GM18909 (cell line): ENCODE measurements around the gene POLL.

Experiments
- ATAC-seq: cut with Tn5 transposase; IDR thresholded peaks from one replicate; pipeline ENCODE4 v1.9.1; 2021; ENCODE audit warnings: mild to moderate bottlenecking; ENCODE audit not compliant: unreplicated experiment, poor library complexity

Gene POLL

DNA sequence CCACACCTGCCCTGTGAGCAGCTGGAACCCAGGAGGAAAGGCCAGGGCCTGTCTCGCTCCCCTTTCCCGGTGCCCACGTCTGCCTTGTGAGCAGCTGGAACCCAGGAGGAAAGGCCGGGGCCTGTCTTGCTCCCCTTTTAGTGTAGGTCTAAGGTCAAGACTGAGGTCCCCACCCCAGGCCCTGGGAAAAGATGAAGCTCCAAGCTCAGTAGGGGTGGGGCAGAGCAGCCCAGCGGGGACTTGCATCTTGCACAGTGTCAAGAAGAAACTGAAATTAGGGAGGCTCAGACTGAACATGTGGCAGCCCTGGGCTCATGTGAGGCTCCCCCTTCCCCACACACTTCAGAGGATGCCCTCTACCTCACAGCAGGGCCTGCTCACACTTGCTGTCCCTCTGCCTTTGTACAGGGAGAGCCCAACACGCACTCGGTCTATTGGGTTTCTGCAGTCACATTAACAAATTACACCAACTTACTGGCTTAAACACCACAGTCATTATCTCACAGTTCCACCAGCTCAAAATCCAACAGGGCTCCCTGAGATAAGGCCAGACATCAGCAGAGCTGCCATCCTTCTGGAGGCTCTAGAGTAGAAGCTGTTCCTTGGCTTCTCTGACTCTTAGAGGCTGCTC is 12.4 kb downstream of the POLL start:
- ATAC-seq, result no peak

DNA sequence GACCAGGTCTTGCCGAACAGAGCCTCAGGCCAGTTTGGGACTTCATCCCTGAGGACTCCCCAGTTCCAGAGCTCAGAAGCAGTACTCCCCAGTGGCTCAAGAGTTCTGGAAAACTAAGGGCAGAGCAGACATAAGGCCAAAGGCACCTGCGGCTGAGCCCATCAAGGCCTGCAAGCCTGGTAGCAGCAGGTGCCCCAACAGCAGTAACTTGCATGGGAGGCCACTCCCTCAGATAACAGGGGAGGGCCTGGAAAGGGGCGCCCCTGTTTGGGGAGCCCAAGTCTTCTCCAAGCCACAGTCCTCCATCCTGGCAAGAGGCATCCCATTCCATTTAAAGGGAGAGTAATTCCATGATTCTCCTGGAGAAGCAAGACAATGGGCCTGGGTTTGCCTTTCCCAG is 13.0 kb downstream of the POLL start:
- ATAC-seq, result no peak

DNA sequence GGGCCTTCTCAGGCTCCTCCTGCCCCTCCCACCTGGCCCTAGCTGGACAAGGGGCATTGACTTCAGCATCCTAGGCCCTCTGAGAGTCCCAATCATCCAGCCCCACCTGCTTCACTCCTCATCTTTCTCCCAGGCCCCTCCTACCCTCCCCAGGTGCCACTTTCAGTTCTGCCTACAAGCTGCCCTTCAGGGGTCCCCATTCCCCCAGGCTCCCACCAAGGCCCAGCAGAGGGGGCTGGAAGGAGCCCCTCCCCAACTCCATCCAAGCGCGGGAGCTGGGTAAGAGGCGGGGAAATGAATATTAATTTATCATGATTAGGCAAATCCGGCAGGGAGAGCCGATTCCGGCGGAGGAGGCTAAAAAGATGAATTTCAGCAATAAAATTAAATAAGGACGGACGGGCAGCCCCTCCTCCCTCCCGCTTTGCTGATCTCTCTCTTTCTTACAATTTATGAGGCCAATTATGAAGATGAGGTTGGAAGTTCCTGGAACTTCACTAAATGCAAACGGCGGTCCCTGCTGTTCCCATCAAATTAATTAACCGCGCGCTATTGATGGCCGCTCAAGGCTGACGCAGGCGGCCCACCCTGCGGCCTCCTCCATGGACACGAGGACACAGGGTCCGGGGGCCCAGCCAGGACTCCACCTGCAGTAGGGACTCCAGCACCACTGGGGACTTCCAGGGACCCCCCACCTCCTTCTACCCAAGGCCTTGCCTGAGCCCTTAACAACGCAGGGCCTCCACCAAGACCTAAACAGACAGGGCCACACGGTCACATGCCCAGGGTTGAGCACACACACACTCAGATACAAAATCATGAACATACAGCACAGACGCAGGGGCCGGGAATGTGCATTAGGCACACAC is 13.9 kb downstream of the POLL start:
- ATAC-seq, result no peak

DNA sequence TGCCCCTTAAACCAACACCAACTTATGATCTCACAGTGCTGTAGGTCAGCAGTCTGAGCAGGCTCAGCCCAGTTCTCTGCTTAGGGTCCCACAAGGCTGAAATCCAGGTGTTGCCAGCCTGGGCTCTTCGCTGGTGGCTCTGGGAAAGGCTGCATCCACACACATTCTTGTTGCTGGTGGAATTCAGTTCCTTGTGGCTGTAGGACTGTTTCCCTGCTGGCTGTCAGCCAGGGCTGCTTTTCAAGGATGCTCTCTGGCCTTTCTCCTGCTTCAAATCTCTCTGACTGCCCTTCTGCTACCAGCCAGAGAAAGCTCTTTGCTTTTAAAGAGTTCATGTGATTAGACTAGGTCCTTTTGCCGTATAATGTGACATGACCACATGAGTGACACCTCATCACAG is 15.3 kb downstream of the POLL start:
- ATAC-seq, result no peak

DNA sequence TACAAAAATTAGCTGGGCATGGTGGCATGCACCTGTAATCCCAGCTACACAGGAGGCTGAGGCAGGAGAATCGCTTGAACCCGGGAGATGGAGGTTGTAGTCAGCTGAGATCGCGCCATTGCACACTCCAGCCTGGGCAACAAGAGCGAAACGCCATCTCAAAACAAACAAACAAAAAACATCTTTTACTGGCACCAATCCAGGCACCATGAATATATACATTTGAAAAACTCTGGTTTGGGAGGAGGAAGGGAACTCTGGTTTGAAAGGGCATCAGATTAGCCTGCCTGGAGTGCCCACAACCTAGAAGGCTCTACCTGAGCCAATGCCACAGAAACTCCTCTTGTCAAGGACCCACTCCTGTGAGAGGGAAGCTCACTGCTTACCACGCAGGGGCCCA is 15.9 kb downstream of the POLL start:
- ATAC-seq, result no peak

DNA sequence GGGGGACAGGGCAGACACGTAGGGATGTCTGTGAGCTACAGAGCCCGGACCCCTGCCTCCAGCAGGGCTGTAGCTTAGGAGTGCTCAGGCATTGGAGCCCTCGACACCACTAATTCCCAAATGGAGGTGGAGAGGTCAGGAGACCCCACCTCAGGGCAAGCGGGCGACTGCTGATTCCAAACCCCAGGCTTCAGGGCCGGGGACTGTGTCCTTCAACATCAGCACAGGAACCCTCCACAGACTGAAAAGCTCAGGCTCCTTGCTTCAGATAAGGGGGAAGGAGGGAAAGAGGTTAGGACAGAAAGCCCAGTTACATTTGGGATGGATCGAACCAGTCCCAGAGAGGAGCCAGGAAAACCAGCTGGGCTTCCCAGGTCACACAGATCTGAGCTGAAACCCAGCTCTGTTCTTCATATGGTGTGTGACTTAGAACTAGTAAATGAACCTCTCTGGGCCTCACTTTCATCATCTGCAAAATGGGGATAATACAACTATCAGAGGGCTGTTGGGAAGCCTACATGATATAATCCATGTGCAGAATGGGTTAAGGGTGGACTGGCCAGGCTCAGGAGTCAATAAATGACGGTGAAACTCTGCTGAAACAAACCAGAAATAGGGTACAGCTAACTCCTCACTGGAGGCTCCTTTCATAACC is 16.7 kb downstream of the POLL start:
- ATAC-seq, result no peak

DNA sequence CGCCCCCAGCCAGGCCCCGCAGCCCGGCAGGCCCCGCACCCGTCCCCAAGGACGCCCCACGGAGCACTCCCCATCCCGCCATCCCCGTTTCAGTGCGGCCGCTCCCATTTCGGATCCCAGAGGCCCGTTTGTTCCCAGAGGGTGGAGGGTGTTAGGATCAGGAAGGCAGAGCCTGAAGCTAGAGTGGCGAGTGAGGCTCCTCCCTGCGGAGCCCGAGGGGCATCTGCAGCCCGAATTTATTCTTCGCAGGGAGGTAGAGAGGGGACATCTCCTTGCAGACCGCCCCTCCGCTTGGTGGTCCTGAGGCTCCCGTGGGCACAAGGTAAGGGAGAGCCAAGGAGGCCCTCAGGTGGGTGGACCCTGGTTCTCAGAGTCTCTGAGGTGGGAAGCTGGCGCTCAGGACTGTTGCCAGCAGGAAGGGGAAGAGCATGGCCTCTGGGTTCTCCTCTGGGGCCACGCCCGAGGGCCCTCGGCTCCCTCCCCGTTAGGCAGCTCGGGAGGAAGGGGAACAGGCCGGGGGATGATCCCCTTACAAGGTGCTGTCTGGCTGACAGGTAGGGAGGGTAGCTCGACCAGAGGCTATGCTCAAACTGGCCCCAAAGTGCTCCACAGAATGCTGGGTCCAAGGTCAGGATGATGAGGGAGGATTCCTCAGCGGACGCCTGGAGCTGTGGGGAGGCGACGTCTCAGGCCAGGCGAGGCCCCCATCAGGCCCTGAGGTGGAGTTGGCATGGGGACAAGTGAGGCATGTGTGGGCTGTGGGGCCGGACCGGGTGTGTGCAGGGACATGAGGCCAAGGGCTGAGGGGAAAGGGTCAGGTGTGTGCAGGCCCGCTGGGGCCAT is 17.4 kb downstream of the POLL start:
- ATAC-seq, result no peak

DNA sequence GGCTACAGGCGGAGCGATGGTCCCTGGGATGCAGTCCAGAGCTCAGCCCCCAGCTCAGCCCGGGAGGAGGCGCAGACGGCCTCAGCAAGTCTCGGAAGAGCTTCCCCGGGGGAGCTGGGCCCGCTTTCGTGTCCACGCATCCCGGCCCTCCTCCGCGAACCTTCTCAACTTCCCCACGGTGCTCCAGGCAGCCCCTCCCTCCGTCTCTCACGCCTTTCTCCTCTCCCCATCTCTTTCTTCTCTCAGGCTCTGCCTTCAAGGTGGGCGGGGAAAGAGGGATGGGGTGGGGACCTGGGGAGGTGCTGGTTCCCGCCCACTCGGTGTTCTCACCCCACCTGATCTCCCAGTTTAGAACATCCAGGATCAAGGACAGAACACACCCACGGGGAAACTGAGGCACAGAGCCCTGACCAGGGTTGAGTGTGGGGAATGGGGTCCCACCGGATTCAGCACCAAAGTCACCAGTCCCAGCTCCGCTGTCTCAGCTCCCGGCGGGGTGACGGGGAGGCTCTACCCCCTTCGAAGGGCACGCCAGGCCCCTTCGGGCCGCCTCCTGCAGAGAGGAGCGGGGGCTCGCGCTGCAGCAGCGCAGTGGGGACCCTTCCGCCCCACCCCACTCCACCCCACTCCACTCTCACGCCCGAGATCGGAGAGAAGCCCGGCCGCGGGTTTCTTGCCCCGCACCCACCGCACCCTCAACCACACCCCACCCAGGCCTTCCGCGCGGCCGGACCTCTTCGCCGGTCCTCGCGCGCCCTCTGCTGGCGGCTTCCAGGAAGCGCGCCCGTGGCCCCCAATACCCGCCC is 18.2 kb downstream of the POLL start:
- ATAC-seq, result peak; percentile 56

DNA sequence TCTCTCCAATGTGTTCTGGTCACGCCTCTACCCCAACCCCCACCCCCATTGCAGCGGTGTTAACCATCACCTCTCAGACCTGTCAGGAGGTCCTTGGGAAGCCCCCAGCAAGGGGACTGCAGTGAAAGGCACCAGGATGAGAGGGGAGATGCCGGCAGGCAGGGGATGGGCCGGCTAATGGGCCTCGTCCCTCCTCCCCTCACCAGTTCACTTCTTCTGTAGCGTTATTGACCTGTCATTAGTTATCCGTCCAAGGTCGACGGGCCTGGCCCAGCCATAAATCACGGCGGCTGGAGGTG is 18.8 kb downstream of the POLL start:
- no peak for ATAC-seq

DNA sequence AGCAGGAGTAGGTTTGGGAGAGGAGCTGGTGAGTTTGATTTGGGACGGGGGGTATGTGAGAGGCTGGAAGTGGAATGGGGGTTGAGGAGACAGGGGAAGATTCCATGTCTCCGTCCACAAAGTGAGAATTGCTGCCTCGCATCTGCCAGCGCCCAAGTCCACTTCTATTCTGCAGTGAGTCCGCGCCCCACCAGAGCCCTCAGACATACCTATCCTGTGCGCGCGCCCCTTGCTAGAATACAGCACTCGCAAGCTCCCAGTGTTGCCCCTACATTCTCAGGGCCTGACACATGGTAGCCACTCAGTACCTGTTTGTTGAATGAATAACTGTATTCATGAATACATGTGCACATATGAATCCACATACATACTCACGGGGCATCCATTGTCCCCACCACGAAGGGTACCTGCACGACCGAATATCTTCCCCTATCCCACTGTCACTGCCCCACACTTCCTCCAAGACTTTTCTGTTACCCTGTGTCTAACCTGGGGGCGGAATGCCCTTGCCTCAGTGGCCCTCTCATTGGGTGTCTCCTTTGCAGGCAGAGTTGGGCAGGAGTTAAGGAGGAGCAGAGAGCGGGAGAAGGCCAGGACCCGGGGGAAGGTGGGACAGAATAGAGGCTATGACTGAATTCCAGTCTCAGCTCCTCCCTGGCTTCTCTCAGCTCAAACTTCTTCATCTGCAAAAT is 19.9 kb downstream of the POLL start:
- ATAC-seq, result no peak

DNA sequence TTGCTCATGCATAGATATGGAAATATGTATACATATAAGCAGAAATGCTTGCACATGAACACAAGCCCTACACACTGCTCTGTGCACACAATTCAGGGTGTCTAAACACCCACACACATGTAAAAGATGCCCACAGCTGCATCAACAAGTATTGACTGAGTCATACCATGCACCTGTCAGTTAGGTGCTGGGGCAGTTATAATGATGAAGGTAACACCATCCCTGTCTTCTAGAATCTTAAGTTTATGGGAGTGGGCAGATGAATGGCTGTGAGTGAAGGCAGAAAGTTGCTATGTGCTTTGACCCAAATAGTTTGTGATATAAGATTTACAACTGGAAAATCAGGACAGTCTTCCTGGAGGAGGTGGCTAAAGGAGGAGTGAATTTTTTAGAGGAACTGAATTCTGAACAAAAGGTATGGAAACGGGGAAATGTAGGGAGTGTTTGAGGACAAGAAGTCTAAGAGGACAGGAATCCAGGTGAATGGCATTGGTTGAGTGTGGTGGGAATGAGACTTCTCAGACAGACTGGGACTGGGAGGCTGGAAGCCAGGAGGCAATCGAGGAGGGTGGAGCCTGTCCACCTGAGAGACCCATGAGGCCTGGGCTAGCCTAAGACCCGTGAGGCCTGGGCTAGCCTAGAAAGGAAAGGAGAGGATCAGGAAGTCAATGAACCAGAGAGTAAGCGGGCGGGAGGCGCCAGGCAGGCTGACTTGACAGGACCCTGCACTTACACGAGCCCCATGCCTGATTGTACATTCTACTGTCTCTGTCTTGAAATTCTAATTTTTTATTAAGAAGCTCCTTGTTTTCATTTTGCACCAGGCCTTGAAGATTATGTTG is 20.7 kb downstream of the POLL start:
- ATAC-seq, result no peak

DNA sequence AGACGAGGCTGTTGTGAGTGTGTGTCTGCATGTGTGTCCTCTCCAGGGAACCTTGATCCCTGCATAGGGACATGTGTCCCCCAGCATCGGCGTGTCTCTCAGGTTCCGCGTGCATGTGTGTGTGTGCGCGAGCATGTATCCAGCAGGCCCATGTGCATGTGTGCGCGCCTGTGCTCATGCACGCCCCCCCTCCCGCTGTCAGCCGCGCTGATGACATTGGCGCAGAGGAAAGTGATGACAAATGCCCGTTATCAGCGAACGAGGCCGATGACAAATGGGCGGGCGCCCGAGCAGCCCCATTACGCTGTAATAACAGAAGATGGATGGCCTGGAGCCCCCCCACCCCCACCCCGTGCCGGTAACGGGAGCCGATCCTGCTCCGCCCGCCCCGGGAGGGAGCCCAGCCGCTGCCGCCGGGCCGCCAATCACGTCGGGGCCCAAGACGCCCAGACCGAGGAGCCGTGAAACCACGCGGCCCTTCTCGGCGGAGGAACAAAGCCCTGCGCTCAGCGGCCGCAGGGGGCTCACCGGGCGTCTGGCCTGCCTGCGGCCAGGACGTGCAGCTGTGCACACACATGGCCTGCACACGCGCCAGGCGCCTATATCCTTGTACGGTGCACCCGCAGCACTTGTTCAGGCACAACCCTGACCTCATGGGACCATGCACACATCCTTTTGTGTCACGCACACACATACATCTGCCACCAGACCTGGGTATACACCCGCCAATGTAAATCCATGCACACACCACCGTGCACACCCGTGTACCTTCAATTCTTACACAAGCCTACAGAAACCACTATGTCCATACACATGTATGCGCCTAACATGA is 21.5 kb downstream of the POLL start:
- ATAC-seq, result no peak

DNA sequence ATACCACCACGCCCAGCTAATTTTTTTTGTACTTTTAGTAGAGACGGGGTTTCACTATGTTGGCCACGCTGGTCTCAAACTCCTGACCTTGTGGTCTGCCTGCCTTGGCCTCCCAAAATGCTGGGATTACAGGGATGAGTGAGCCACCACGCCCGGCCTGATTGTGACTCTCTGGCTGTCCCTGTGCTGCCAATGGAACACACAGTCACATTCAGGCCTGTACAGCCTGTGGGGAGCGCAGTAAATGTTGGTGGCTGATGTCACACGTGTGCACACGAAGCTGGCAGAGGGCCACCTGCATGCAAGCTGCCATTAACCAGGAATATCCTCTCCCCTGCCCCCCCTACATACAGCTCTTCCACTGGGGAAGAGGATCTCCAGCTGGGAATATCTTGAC is 22.1 kb downstream of the POLL start:
- ATAC-seq, result no peak

DNA sequence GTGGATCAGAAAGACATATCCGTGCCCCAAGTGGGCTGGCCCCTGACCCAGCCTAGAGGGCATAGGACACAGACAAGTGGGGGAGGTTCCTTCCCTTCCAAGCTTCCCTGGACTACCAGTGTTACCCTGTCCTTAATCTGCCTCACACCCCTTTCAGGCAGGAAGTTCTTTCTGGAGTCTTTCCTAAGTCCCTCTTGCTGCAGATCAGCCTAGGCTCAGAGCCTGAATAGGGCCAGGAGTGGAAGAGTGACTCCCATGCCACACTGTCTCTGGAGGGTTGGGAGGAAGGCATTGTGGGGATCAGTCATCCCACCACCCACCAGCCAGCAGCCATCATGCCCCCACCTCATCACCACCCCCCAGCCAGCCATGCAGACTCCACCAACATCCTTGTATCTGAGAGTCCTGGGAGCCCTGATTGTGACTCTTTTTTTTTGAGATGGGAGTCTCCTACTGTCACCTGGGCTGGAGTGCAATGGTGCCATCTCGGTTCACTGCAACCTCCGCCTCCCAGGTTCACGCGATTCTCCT is 22.6 kb downstream of the POLL start:
- no peak for ATAC-seq

DNA sequence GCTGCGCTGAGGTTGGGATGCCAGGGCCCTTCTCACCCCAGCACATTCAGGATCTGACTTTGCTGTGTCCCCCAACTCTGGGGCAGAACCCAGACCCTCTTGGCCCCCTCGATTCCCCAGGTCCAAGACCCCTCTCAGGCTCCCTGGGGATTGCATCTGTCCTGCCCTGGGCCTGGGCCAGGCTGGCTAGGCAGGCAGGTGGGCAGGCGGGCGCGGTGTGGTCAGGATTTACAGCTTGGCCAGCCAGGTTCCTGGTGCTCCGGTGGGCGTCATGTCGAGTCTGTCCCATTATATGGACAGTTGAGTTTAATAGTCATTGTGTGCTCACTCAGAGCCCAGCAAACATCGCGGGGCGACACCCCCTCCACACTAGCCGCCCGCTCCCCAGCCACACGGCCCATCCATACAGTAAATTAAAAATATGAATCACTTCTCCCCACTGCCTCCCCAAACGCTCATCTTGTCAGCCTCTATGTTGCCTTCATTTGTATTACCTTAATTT is 23.5 kb downstream of the POLL start:
- ATAC-seq, result no peak

DNA sequence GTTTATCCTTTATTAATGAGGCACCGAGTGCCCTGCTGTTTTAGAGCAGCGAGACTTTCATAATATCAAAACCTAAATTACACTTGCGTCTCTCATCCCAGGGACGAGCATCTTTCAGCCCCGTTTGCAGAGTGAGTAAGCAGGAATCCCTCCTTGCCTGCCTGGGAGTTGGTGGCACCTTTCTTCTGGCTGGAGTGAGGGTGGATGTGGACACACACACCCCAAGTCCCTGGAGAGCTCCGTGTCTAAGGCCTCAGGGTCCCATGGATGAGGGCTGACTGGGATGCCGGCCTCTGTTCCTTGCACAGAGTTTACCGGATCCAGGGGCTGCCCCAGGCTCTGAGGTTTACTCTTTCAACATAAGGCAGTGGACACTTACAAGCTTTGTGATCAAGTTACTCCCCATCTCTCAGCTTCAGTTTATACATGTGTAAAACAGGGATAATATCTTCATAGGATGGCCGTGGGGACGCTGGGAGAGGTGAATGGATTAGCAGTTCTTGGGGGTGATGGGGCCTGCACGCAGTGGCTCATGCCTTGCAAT is 24.5 kb downstream of the POLL start:
- ATAC-seq, result no peak

DNA sequence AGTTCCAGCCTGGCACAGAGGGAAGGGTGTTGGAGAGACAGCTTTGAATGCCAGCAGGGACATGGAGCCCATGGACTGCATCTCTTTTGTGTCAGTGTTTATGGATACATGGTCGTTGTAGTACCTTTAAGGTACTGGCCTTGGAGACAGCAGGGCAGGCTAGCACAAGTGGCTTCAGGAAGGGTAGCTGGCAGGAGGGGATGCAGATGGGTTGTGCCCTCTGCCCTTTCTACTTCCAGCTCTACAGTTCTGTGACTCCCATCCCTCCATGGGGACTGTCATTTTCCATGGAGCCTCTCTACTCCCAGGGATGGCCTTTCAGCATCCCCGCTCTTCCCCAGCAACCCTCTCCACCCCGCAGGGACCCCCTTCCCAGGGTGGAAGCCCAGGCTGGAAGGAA is 25.1 kb downstream of the POLL start:
- no peak for ATAC-seq
